Gastrocnemius medialis (tissue), 4 donors: Measurements from ENCODE around the gene MYO9B. TPM values are rescaled to one million over a fixed set of nuclear protein-coding genes. Genes with fewer than 3 reads are reported as not detected.
"Not testable (repeated sequence)": the region's sequence is repeated elsewhere in the genome, so short reads cannot be mapped to it uniquely, and the experiment has no call there.

Experiments
- ATAC-seq, 2 donors: fragments of 150-250 bp; one replicate each; pipeline ENCODE4 v1.9.1; 2016
- DNase-seq, 2 donors: peaks; one replicate each; pipeline ENCODE4 v3.0.0-alpha.2; 2019
- H3K27ac ChIP-seq, 4 donors: fragments of 200-600 bp; sonication (generic); 1 replicate in 1 of 4; 2 replicates in 3 of 4; pipeline ENCODE4 v1.5.1; 2016 to 2018; ENCODE audit warnings: mild to moderate bottlenecking in 2 of 4, moderate library complexity in 1 of 4
- H3K27me3 ChIP-seq, 3 donors: fragments of 200-600 bp; sonication (generic) in 2 of 3; 1 replicate in 1 of 3; 2 replicates in 2 of 3; pipeline versions ENCODE4 v1.5.1 to v1.6.0; 2016 to 2019; ENCODE audit warnings: mild to moderate bottlenecking in 1 of 3, moderate library complexity in 1 of 3
- H3K36me3 ChIP-seq, 2 donors: fragments of 200-600 bp; sonication (generic) in 1 of 2; one replicate each; pipeline ENCODE4 v1.5.1; 2017 to 2018
- H3K4me1 ChIP-seq, 2 donors: fragments of 200-600 bp; sonication (generic) in 1 of 2; one replicate each; pipeline ENCODE4 v1.5.1; 2016 to 2017; ENCODE audit warnings: mild to moderate bottlenecking in 2 of 2
- H3K4me3 ChIP-seq, 4 donors: fragments of 200-600 bp; sonication (generic) in 3 of 4; 1 replicate in 1 of 4; 2 replicates in 3 of 4; pipeline ENCODE4 v1.5.1; 2016 to 2019; ENCODE audit warnings: mild to moderate bottlenecking in 2 of 4
- H3K9me3 ChIP-seq, 3 donors: fragments of 200-600 bp; sonication (generic) in 2 of 3; 1 replicate in 1 of 3; 2 replicates in 2 of 3; pipeline ENCODE4 v1.5.1; 2016 to 2019
- POLR2A ChIP-seq, 2 donors: fragments of 450-650 bp; IDR thresholded peaks; one replicate each; pipeline ENCODE4 v1.6.1; 2017; ENCODE audit warnings: antibody characterized with exemption in 2 of 2, mild to moderate bottlenecking in 2 of 2, moderate library complexity in 2 of 2
- in situ Hi-C, 4 donors: fragments of 200-750 bp; cut with MboI; loops; one replicate each; pipeline versions ENCODE4 v1.15.0 to v1.8.0; 2017; ENCODE audit warnings: low sequenced_read_pairs in 4 of 4
- intact Hi-C: fragments of 100-400 bp; cut with DNase I; formaldehyde crosslinking; loops from one replicate; pipeline ENCODE4 v1.15.1; 2023; ENCODE audit warnings: low total_unique reads
- total RNA-seq, 4 donors: library from RNA; depleted of rRNA; stranded (reverse); fragments of >200 nt; gene quantifications; one replicate each; pipeline versions ENCODE4 v1.1.0 to v1.2.3, GENCODE V29; 2016
- TF ChIP-seq, protein P1 (sequence below), 5 experiments: fragments of 450-650 bp in 3 of 5; fragments of 200-600 bp in 2 of 5; sonication (generic) in 2 of 5; IDR thresholded peaks in 4 of 5; conservative IDR thresholded peaks in 1 of 5; 1 replicate in 4 of 5; 2 replicates in 1 of 5; pipeline ENCODE4 v1.5.1; 2016 to 2019; ENCODE audit warnings: antibody characterized with exemption in 5 of 5, mild to moderate bottlenecking in 3 of 5, moderate library complexity in 3 of 5

The MYO9B gene
- total RNA-seq, 4 donors from 2014 or later = 20.0 to 22.1 (median 20.7) TPM

DNA sequence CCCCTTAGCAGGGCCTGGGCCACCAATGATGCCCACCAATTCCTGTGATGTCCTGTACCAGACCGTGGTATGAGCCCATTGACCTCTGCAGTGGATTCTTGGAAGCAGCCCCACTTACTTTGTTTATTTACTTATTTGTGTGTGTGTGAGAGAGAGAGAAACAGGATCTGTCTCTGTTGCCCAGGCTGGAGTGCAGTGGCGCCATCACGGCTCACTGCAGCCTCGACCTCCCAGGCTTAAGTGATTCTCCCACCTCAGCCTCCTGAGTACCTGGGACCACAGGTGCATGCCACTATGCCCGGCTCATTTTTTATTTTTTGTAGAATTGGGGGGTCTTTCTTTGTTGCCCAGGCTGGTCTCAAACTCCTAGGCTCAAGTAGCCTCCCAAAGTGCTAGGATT lies 13.0 kb downstream of the MYO9B start:
- TF ChIP-seq, protein P1, sequence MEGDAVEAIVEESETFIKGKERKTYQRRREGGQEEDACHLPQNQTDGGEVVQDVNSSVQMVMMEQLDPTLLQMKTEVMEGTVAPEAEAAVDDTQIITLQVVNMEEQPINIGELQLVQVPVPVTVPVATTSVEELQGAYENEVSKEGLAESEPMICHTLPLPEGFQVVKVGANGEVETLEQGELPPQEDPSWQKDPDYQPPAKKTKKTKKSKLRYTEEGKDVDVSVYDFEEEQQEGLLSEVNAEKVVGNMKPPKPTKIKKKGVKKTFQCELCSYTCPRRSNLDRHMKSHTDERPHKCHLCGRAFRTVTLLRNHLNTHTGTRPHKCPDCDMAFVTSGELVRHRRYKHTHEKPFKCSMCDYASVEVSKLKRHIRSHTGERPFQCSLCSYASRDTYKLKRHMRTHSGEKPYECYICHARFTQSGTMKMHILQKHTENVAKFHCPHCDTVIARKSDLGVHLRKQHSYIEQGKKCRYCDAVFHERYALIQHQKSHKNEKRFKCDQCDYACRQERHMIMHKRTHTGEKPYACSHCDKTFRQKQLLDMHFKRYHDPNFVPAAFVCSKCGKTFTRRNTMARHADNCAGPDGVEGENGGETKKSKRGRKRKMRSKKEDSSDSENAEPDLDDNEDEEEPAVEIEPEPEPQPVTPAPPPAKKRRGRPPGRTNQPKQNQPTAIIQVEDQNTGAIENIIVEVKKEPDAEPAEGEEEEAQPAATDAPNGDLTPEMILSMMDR (IDR thresholded peaks at IDR 0.05 in 4 of 5, conservative IDR thresholded peaks at IDR 0.05 in 1 of 5) = no peak
- TF ChIP-seq POLR2A (IDR thresholded peaks at IDR 0.05) = no peak
- H3K27ac ChIP-seq = no peak overlapping the region
- H3K9me3 ChIP-seq = no peaks in the 10 kb centered on the region
- H3K4me3 ChIP-seq = no peak overlapping the region
- H3K4me1 ChIP-seq = no peaks in the 10 kb centered on the region
- DNase-seq (no peak), ATAC-seq (no peak)
- intact Hi-C loops (no loop called here), in situ Hi-C loops (no loop called here)
- no peaks in the 10 kb centered on the region for H3K27me3 ChIP-seq
- no peaks in the 10 kb centered on the region for H3K36me3 ChIP-seq

DNA sequence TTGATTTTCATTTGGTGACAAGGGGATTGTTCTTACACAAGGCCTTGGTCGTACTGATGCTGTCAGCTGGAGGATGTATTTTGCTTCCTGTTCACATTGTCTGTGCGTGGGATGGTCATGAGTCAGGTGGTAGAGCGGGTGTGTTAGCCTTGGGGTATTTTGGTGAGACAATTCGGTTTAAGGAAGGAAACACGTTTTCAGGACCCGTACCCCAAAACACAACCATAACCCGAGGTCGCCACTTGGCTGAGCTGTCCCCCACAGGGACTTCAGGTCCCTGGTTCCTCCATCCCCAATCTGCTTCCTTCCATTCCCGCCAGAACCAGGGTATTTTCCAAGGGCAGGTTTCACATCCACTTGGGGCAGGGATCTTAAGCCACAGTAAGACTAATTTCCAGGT lies 15.0 kb downstream of the MYO9B start:
- no peaks in the 10 kb centered on the region for H3K36me3 ChIP-seq
- H3K27ac ChIP-seq = peak overlapping the region in 1 of 4 donors; percentile 7
- H3K4me3 ChIP-seq = no peak overlapping the region
- H3K4me1 ChIP-seq = no peaks in the 10 kb centered on the region
- in situ Hi-C loops (no loop called here), intact Hi-C loops (no loop called here)
- no peak for TF ChIP-seq POLR2A (IDR thresholded peaks at IDR 0.05)
- H3K27me3 ChIP-seq = no peaks in the 10 kb centered on the region
- H3K9me3 ChIP-seq = no peaks in the 10 kb centered on the region
- no peak for DNase-seq
- ATAC-seq = no peak

DNA sequence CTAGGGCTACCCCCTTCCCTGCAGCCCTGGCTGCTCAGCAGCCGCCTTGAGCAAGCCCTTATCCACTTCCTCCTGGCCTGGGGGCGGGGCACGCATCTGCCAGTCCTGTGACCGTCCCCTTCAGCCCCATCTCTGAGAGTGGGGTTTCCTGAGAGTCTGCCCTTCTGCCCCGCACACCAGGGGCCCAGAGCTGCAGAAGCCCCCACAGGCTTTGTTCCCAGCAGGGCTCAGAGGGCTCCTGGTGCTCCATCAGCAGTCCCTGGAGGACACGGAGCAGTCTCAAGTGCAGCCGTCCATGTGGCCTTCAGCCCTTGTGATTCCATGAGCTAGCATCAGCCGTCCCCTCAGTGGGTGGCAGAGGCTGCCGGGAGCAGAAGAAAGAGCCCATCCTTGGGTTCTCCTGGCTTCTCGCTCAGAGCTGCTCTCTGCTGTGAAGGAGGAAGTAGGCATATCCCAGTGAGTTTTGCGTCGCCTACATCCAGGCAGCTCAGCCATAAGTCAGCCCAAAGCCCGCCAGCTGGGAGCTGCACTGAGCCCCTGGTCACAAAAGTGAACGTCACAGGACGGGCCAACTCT lies 16.3 kb downstream of the MYO9B start:
- no peaks in the 10 kb centered on the region for H3K4me1 ChIP-seq
- DNase-seq = peak in 1 of 2 donors; percentile 34
- in situ Hi-C loops = no loop called here
- TF ChIP-seq POLR2A (IDR thresholded peaks at IDR 0.05) = no peak
- TF ChIP-seq, protein P1 (IDR thresholded peaks at IDR 0.05 in 4 of 5, conservative IDR thresholded peaks at IDR 0.05 in 1 of 5) = no peak
- H3K36me3 ChIP-seq = no peaks in the 10 kb centered on the region
- no peaks in the 10 kb centered on the region for H3K9me3 ChIP-seq
- intact Hi-C loops = no loop called here
- H3K27me3 ChIP-seq = no peaks in the 10 kb centered on the region
- H3K27ac ChIP-seq = peak overlapping the region in 2 of 4 donors; percentile 8 to 45
- no peak for ATAC-seq
- H3K4me3 ChIP-seq = no peak overlapping the region

DNA sequence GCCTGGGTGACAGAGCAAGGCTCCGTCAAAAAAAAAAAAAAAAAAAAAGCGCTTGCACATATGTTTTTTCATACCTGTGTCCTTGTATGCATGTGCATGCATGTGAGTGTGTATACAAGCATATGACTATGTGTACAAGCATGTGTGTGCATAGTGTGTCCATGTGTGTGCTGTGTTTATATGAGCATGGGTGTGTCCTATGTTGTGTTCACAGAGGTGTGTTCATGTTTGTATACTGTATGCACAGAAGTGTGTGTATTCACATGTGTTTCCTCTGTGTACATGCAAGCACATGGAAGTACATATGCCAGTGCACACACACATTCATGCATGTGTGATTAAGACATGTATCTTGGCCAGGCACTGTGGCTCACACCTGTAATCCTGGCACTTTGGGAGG lies 17.1 kb downstream of the MYO9B start:
- no peak overlapping the region for H3K27ac ChIP-seq
- no peak overlapping the region for H3K4me3 ChIP-seq
- intact Hi-C loops (no loop called here), in situ Hi-C loops (no loop called here)
- no peak for TF ChIP-seq POLR2A (IDR thresholded peaks at IDR 0.05)
- TF ChIP-seq, protein P1 (IDR thresholded peaks at IDR 0.05 in 4 of 5, conservative IDR thresholded peaks at IDR 0.05 in 1 of 5) = no peak
- H3K9me3 ChIP-seq = no peaks in the 10 kb centered on the region
- no peaks in the 10 kb centered on the region for H3K27me3 ChIP-seq
- no peak for DNase-seq
- H3K4me1 ChIP-seq = peaks cover 0 to 3% of the 10 kb centered on the region in 2 donors
- no peaks in the 10 kb centered on the region for H3K36me3 ChIP-seq
- ATAC-seq = no peak

GRCh38 chr19:17094694-17095093 lies 19.1 kb downstream of the MYO9B start:
- DNase-seq, in situ Hi-C loops, H3K4me1 ChIP-seq, ATAC-seq, H3K4me3 ChIP-seq, H3K9me3 ChIP-seq, intact Hi-C loops, H3K27me3 ChIP-seq, H3K36me3 ChIP-seq: not testable (repeated sequence)
- H3K27ac ChIP-seq = peak overlapping the region; percentile 3 to 69 (median 58)
